Measurements from ENCODE around the gene ZGPAT. TPM values are rescaled to one million over a fixed set of nuclear protein-coding genes. Genes with fewer than 3 reads are reported as not detected.
A peak's percentile ranks its signal among the peaks of the same experiment; 100 is the strongest.

ZGPAT gene
- total RNA-seq, 1 donor: 14.0 TPM

- Histone ChIP-seq H3K27me3 (ENCODE audit: insufficient read depth, low read length) (no peaks in the 10 kb centered on the region), H3K4me3 (ENCODE audit: low read length) (no peak overlapping the region), H3K4me1 (ENCODE audit: insufficient read depth, low read length) (peaks cover 15% of the 10 kb centered on the region), H3K9me3 (ENCODE audit: low read depth, low read length) (no peaks in the 10 kb centered on the region)
Measured at GRCh38 chr20:63702751-63703470, 4.9 kb upstream of the ZGPAT start.

DNA sequence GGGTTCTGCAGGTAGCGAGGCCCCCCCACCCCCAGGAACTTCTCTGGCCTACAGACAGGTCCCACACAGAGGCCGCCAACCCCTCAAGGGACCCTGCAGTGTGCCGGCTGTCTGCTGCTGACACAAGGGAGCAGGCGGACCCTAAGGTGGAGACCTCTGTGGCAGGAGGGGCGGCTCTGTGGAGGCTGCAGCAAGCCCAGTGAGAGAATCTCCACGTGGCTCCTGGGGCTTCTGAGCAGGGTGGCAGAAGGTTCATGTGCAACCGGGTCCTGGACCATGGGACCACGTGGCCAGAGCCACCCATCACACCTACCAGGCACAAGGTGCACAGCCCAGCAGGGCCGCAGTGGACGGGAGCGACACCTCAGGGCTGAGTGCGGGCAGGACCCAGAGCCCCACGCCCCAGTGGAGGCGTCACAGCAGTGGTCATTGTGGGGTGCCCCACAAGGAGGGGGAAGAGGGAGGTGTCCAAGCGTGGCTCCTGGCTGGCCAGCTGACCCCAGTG lies 4.3 kb upstream of the ZGPAT start:
- Histone ChIP-seq H3K4me3 (ENCODE audit: low read length) (no peak overlapping the region), H3K27me3 (ENCODE audit: insufficient read depth, low read length) (no peaks in the 10 kb centered on the region), H3K4me1 (ENCODE audit: insufficient read depth, low read length) (peaks cover 18% of the 10 kb centered on the region), H3K9me3 (ENCODE audit: low read depth, low read length) (no peaks in the 10 kb centered on the region)

- no peak overlapping the region for H3K4me3 ChIP-seq (ENCODE audit: low read length)
- no peaks in the 10 kb centered on the region for H3K9me3 ChIP-seq (ENCODE audit: low read depth, low read length)
- H3K4me1 ChIP-seq (ENCODE audit: insufficient read depth, low read length): peaks cover 24% of the 10 kb centered on the region
- H3K27me3 ChIP-seq (ENCODE audit: insufficient read depth, low read length): no peaks in the 10 kb centered on the region
Measured at GRCh38 chr20:63703976-63704748, 3.7 kb upstream of the ZGPAT start.

DNA sequence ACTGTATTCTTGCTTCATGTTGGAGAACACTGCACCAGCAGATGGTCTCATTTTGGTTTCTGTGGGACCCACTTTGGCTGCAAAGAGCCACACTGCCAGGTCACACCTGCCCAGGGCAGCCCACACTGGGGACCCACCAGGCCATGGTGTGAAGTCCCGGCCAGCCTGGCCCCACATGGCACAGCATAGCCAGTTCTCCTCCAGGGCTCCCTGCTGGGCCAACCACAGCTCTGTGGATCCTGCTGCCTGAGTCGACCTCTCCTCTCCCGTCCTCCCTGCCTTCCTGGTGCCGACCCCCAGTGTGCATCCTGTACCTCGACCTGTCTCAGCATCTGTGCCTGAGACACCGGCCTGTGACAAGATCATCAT lies 3.1 kb upstream of the ZGPAT start:
- Histone ChIP-seq H3K4me1 (ENCODE audit: insufficient read depth, low read length) (peaks cover 30% of the 10 kb centered on the region), H3K9me3 (ENCODE audit: low read depth, low read length) (no peaks in the 10 kb centered on the region), H3K4me3 (ENCODE audit: low read length) (no peak overlapping the region), H3K27me3 (ENCODE audit: insufficient read depth, low read length) (no peaks in the 10 kb centered on the region)

GRCh38 chr20:63705232-63706026 lies 2.4 kb upstream of the ZGPAT start:
- Histone ChIP-seq H3K27me3 (ENCODE audit: insufficient read depth, low read length) (no peaks in the 10 kb centered on the region), H3K4me1 (ENCODE audit: insufficient read depth, low read length) (peaks cover 36% of the 10 kb centered on the region), H3K9me3 (ENCODE audit: low read depth, low read length) (no peaks in the 10 kb centered on the region), H3K4me3 (ENCODE audit: low read length) (no peak overlapping the region)

GRCh38 chr20:63706027-63706695 lies 1.7 kb upstream of the ZGPAT start:
- Histone ChIP-seq H3K4me1 (ENCODE audit: insufficient read depth, low read length) (peaks cover 40% of the 10 kb centered on the region), H3K4me3 (ENCODE audit: low read length) (no peak overlapping the region), H3K27me3 (ENCODE audit: insufficient read depth, low read length) (no peaks in the 10 kb centered on the region), H3K9me3 (ENCODE audit: low read depth, low read length) (no peaks in the 10 kb centered on the region)

GRCh38 chr20:63706852-63707557 lies 834 bp upstream of the ZGPAT start:
- Histone ChIP-seq H3K4me1 (ENCODE audit: insufficient read depth, low read length) (peaks cover 43% of the 10 kb centered on the region), H3K9me3 (ENCODE audit: low read depth, low read length) (no peaks in the 10 kb centered on the region), H3K27me3 (ENCODE audit: insufficient read depth, low read length) (no peaks in the 10 kb centered on the region), H3K4me3 (ENCODE audit: low read length) (peak overlapping the region; percentile 62)

- Histone ChIP-seq H3K4me3 (ENCODE audit: low read length) (peak overlapping the region; percentile 62), H3K9me3 (ENCODE audit: low read depth, low read length) (no peaks in the 10 kb centered on the region), H3K4me1 (ENCODE audit: insufficient read depth, low read length) (peaks cover 43% of the 10 kb centered on the region), H3K27me3 (ENCODE audit: insufficient read depth, low read length) (no peaks in the 10 kb centered on the region)
Measured at GRCh38 chr20:63708301-63709148, 686 bp downstream of the ZGPAT start.

GRCh38 chr20:63709149-63709527 lies 1.3 kb downstream of the ZGPAT start:
- no peaks in the 10 kb centered on the region for H3K9me3 ChIP-seq (ENCODE audit: low read depth, low read length)
- H3K27me3 ChIP-seq (ENCODE audit: insufficient read depth, low read length): no peaks in the 10 kb centered on the region
- H3K4me3 ChIP-seq (ENCODE audit: low read length): no peak overlapping the region
- peaks cover 43% of the 10 kb centered on the region for H3K4me1 ChIP-seq (ENCODE audit: insufficient read depth, low read length)

DNA sequence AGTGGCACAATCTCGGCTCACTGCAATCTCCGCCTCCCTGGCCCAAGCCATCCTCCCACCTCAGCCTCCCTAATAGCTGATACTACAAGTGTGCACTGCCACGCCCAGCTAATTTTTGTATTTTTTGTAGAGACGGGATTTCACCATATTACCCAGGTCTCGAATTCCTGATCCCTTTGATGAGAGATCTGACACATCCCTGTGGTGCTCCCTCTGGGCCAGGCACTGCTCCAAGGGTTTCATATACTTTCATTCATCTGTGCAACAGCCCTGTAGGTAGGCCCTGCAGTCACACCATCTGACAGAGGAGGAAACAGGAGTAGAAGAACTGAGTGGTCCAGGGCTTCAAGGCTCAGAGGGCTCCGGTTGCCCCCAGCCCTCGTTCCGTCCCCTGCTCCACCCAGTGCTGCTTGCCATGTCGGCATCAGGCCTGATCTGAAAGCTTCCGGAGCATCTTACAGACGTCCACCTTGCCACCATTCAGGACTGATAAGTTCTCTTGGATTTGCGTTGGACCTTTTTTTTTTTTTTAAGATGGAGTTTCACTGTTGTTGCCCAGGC lies 3.3 kb downstream of the ZGPAT start:
- no peak overlapping the region for H3K4me3 ChIP-seq (ENCODE audit: low read length)
- no peaks in the 10 kb centered on the region for H3K27me3 ChIP-seq (ENCODE audit: insufficient read depth, low read length)
- H3K4me1 ChIP-seq (ENCODE audit: insufficient read depth, low read length): peaks cover 39% of the 10 kb centered on the region
- no peaks in the 10 kb centered on the region for H3K9me3 ChIP-seq (ENCODE audit: low read depth, low read length)

- H3K27me3 ChIP-seq (ENCODE audit: insufficient read depth, low read length): no peaks in the 10 kb centered on the region
- no peak overlapping the region for H3K4me3 ChIP-seq (ENCODE audit: low read length)
- H3K4me1 ChIP-seq (ENCODE audit: insufficient read depth, low read length): peaks cover 29% of the 10 kb centered on the region
- H3K9me3 ChIP-seq (ENCODE audit: low read depth, low read length): no peaks in the 10 kb centered on the region
Measured at GRCh38 chr20:63712191-63712590, 4.4 kb downstream of the ZGPAT start.

DNA sequence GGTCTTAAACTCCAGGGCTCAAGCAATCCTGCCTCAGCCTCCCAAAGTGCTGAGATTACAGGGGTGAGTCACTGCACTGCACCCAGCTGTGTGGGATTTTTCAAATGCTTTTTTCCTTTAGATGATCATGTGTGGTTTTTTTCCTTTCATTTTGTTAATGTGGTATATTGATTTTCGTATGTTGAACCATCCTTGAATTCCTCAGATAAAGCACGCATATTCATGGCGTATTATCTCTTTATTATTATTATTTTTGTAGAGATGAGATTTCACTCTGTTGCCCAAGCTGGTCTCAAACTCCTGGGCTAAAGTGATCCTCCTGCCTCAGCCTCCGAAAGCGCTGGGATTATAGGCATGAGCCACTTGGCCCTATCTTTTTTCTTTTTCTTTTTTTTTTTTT lies 7.0 kb downstream of the ZGPAT start:
- Histone ChIP-seq H3K9me3 (ENCODE audit: low read depth, low read length) (no peaks in the 10 kb centered on the region), H3K4me1 (ENCODE audit: insufficient read depth, low read length) (peaks cover 12% of the 10 kb centered on the region), H3K4me3 (ENCODE audit: low read length) (no peak overlapping the region), H3K27me3 (ENCODE audit: insufficient read depth, low read length) (no peaks in the 10 kb centered on the region)

DNA sequence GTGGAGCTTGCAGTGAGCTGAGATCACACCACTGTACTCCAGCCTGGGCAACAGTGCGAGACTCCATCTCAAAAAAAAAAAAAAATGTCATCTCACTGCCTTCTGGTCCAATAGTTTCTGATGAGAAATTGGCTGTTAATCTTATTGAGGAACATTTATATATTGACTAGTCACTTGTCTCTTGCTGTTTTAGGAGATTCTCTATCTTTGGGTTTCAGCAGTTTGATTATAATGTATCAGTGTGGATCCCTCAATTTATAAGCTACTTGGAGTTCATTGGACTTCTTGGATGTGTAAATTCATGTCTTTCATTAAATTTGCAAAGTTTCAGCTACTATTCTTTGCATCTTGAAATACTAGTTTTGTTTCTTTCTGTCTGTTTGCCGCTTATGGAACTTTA lies 11.2 kb downstream of the ZGPAT start:
- no peaks in the 10 kb centered on the region for H3K9me3 ChIP-seq (ENCODE audit: low read depth, low read length)
- no peak overlapping the region for H3K4me3 ChIP-seq (ENCODE audit: low read length)
- no peaks in the 10 kb centered on the region for H3K27me3 ChIP-seq (ENCODE audit: insufficient read depth, low read length)
- H3K4me1 ChIP-seq (ENCODE audit: insufficient read depth, low read length): no peaks in the 10 kb centered on the region
